ENCODE measurements around the gene IGSF23.

DNA sequence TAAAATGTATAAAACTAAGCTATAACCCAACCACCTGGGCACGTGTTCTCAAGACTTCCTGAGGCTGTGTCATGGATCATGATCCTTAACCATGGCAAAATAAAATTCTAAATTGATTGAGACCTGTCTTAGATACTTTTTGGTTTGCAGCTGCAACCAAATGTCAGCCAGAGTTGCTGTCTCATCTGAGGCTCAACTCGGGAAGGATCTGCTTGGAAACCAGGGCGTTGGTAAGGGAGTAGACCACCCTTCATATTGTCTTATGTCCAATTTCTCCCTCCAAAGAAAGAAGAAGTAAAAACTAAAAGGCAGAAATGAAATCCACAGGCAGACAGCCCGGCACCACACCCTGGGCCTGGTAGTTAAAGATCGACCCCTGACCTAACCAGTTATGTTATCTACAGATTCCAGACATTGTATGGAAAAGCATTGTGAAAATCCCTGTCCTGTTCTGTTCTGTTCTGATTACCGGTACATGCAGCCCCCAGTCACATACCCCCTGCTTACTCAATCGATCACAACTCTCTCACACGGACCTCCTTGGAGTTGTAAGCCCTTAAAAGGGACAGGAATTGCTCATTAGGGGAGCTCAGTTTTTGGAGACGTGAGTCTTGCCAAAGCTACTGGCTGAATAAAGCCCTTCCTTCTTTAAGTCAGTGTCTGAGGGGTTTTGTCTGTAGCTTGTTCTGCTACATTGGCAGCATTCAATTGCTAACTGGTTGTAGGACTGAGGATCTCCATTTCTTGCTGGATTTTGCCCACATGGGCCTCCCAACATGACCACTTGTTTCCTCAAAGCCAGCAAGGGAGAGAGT, 22.9 kb upstream of the IGSF23 start:
- TF ChIP-seq, protein P1, sequence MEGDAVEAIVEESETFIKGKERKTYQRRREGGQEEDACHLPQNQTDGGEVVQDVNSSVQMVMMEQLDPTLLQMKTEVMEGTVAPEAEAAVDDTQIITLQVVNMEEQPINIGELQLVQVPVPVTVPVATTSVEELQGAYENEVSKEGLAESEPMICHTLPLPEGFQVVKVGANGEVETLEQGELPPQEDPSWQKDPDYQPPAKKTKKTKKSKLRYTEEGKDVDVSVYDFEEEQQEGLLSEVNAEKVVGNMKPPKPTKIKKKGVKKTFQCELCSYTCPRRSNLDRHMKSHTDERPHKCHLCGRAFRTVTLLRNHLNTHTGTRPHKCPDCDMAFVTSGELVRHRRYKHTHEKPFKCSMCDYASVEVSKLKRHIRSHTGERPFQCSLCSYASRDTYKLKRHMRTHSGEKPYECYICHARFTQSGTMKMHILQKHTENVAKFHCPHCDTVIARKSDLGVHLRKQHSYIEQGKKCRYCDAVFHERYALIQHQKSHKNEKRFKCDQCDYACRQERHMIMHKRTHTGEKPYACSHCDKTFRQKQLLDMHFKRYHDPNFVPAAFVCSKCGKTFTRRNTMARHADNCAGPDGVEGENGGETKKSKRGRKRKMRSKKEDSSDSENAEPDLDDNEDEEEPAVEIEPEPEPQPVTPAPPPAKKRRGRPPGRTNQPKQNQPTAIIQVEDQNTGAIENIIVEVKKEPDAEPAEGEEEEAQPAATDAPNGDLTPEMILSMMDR (conservative IDR thresholded peaks at IDR 0.05; ENCODE audit: low read depth, low read length), result no peak
- no peak for TF ChIP-seq EZH2 (IDR thresholded peaks at IDR 0.05; ENCODE audit: borderline replicate concordance, low read depth, low read length, poor library complexity, severe bottlenecking)
